GM18873 (cell line): ENCODE results near the gene TMEM205.
"Not testable (repeated sequence)": the region's sequence is repeated elsewhere in the genome, so short reads cannot be mapped to it uniquely, and the experiment has no call there.

Experiments
- ATAC-seq: cut with Tn5 transposase; IDR thresholded peaks from one replicate; pipeline ENCODE4 v1.9.1; 2021; ENCODE audit warnings: mild to moderate bottlenecking, moderate library complexity, moderate number of reproducible peaks; ENCODE audit not compliant: unreplicated experiment, low FRiP score

The TMEM205 gene

GRCh38 chr19:11340099-11340467 is 6.0 kb downstream of the TMEM205 start:
- not testable (repeated sequence) for ATAC-seq

GRCh38 chr19:11339254-11340098 is 6.6 kb downstream of the TMEM205 start, which contains the start of gene RAB3D:
Gene RAB3D, minus strand, starts transcription at chr19:11339657. Its CDS starts 2,258 bp downstream, at chr19:11337399.
- ATAC-seq, result no peak

DNA sequence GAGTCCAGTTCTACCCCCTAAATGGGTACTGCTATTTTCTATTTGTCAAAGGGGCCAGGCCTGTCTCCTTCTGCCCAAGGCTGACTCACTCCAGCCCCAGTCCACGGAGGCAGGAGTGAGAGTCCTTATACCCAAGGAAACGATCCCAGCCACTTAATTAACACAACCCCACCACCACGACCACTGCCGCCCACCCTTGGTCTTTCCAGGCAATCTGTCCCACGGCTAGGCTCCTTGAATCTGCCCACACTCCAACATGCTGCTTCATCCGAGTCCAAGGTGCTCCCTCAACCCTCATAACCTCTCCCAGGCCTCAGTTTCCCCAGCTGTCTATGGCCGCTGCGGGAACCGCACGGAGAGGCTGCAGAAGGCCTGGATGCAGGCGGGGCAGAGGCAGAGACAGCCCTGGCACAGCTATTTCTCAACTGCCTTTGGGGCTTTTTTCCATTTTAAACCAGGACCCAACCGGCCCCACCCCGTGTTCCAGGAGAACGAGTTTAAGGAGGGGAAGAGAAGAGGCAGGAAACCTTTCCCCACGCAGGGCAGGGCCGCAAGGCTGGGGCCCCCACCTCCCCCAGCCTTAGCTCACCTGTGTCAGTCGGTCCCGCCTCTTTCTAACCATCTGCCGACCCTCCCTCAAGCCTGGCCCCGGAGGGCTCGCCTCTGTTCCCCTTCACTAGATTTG is 7.4 kb downstream of the TMEM205 start:
- no peak for ATAC-seq

DNA sequence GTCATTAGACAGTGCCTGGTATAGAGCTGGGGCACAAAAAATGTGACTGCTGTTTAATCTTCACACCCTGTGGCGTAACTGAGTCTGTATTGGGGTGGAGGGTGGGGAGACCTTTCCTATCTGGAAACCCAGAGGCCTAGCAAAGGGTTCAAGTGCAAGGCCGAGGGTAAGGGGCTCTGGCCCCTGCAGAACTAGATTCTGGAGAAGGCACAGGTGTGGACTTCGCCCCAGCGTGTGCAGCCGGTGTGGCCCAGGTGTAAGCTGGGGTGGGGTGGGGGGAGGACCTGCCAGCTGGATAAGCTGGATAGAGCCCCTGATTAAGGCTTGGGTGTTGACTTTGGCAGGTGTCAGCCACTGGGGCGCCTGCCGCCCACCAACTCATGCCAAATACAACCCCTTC is 7.9 kb downstream of the TMEM205 start:
- no peak for ATAC-seq

GRCh38 chr19:11337080-11337479 is 9.0 kb downstream of the TMEM205 start:
- ATAC-seq, result no peak

DNA sequence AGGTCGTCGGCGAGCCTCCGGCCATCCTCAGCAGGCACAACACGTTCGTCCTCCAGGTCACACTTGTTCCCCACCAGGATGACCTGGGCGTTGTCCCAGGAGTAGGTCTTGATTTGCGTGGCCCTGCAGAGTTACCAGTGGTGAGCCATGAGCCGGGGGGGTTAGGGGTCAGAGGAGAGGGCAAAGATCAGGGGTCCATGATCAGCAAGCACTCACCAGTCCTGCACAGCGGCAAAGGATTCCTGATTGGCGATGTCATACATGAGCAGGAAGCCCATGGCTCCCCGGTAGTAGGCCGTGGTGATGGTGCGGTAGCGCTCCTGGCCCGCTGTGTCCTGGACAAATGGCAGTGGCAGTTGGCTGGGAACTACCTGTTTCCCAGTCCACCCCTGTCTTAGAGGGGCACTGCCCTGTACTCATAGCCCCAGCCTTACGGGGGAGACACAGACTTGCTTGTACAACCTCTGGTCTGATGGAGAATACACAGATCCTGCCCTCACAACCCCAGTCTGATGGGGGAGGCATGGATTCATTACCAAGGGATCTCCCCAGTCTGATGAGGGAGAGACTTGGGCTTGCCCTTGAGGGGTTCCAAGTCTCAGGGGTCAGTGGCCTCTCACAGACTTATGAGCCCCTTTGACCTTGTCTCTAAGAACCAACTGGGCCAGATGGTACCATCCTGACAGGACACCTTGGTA is 10.5 kb downstream of the TMEM205 start:
- ATAC-seq, result no peak

DNA sequence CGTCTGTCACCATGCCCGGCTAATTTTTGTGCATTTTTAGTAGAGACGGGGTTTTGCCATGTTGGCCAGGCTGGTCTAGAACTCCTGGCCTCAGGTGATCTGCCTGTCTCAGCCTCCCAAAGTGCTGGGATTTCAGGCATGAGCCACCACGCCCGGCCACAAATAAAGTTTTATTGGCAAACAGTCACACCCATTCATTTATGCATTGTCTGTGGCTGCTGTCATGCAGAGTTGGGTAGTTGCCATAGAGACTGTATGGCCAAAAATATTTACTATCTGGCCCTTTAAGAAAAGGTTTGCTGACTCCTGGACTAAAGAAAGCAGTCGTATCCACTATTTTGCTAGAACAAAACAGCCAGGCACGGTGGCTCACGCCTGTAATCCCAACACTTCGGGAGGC is 12.2 kb downstream of the TMEM205 start:
- ATAC-seq, result not testable (repeated sequence)

- no peak for ATAC-seq
Observed at GRCh38 chr19:11332822-11333221, 13.2 kb downstream of the TMEM205 start.

GRCh38 chr19:11331502-11331901 is 14.6 kb downstream of the TMEM205 start:
- ATAC-seq, result no peak

GRCh38 chr19:11330127-11330526 is 15.9 kb downstream of the TMEM205 start:
- no peak for ATAC-seq

DNA sequence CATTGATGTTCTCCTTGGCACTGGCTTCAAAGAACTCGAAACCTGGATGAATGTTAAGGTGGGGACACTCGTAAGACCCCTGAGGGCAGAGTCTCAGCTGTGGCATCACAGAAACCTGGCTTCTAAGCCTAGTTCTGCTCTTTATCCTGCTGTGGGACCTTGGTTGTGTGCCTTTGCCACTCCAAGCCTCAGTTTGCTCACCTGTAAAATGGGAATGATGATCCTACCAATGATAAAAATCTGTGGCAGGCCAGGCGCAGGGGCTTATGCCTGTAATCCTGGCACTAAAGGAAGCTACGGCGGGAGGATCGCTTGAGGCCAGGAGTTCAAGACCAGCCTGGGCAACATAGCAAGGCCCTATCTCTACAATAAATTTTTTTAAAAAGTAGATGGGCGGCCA is 20.5 kb downstream of the TMEM205 start:
- ATAC-seq, result no peak

- ATAC-seq, result no peak
Observed at GRCh38 chr19:11324748-11325389, 21.2 kb downstream of the TMEM205 start.

- no peak for ATAC-seq
Observed at GRCh38 chr19:11324079-11324661, 21.9 kb downstream of the TMEM205 start.

GRCh38 chr19:11323601-11324078 is 22.4 kb downstream of the TMEM205 start:
- ATAC-seq, result no peak

DNA sequence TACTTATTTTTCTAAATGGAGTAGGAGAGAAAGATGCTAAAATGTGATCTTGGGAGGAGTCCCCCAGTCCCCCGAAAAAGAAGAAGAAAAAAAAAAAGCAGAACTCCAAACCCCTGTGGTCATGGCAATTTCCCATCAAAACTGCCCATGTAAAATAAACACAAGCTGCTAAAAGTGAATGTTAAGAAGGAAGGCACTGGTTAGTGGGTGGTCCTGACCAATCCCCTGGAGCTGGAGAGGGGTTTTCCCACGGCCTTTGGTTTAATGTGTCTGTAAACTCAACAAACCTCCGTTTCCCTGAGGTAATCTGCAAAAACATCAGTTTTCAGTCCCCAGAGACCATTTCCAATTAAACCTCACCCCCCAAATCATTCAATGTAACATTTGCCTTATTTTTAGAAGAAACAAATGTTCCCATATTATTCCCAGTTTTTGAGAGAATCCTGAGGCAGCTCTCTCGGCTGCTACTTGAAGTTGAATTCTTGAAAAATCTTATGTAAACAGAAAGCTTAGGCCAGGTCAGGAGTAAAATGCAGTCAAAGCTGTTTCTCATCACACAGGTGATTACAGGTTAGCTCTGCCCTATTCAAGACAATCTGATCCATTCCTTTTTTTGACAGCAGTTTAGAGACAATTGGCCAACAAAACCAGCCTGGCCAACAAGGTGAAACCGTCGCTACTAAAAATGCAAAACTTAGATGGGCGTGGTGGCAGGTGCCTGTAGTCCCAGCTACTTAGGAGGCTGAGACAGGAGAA is 23.6 kb downstream of the TMEM205 start:
- ATAC-seq, result no peak

DNA sequence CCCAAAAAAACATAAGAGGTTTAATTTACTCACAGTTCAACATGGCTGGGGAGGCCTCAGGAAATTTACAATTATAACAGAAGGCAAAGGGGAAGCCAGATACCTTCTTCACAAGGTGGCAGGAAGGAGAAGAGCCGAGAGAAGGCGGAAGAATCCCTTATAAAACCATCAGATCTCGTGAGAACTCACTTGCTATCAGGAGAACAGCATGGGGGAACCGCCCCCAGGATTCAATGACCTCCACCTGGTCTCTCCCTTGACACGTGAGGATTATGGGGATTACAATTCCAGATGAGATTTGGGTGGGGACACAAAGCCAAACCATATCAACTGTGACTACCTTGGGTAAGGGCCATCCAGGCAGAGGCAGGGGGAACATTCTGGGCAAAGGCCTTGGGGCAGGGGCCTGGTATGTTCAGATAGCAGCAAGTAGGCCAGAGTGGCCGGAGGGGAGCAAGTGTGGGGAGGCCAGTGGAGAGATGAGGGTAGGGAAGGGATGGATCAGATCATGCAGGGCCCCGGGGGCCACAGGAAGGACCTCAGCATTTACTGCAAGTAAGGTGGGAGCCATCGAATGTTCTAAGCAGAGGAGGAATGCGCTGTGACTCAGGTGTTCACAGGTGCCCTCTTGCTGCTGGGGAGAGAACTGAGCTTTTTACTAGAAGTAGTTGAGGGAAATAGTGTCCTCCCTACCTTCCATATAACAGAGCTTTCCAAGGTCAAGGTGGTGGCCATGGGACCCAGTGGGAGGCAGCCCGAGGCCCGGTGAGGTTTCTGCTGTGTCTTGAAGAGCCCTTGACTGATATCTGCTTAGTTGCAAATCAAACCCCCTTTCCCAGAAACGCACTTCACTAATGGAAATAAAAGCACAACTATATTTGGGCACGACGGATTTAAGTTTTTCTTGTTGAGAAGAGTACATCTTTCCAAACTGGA is 24.6 kb downstream of the TMEM205 start:
- no peak for ATAC-seq

DNA sequence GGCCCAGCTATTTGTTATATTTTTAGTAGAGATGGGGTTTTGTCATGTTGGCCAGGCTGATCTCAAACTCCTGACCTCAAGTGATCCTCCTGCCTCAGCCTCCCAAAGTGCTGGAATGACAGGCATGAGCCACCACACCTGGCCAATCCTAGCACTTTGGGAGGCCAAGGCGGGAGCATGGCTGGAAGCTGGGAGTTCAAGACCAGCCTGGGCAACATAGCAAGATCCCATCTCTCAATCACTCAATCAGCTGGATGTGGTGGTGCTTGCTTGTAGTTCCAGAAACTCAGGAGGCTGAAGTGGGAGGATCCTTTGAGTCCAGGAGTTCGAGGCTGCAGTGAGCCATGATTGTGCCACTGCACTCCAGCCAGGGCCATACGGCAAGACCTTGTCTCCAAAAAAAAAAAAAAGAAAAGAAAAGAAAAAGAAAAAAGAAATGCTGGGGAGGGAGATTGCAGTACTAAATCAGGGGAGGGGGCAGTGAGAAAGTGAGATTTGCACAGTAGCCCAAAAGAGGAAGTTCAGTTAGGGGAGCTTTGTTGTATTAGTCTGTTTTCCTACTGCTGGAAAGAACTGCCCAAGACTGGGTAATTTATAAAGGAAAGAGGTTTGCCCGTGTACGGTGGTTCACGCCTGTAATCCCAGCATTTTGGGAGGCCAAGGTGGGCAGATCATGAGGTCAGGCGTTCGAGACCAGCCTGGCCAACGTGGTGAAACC is 25.6 kb downstream of the TMEM205 start:
- not testable (repeated sequence) for ATAC-seq

DNA sequence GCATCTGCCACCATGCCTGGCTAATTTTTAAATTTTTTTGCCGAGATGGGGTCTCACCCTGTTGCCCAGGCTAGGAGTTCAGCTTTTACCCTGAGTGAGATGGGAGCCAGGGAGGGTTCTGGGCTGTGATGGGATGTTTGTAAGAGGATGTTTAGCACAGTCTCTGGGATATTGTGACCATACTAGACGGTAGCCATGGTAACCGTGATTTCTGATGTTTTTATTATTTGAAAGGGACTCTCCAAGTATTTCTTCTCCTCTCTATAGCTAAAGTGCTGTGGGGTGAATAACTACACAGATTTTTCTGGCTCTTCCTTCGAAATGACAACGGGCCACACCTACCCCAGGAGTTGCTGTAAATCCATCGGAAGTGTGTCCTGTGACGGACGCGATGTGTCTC is 39.7 kb downstream of the TMEM205 start:
- ATAC-seq, result no peak
